GM23248 (cell line): ENCODE results near the gene DHX29. TPM values are rescaled to one million over a fixed set of nuclear protein-coding genes. Genes with fewer than 3 reads are reported as not detected.

Experiments used
- DNase-seq: peaks from one replicate; pipeline ENCODE4 v3.0.0-alpha.2; 2015
- H2AFZ ChIP-seq: fragments of 200-600 bp; sonication (generic); 2 replicates; pipeline ENCODE4 v1.6.1; 2016; ENCODE audit warnings: antibody characterized with exemption
- H3F3A ChIP-seq: fragments of 200-600 bp; sonication (generic); 2 replicates; pipeline ENCODE4 v1.6.1; 2016; ENCODE audit warnings: mild to moderate bottlenecking, antibody characterized with exemption, mixed run types; ENCODE audit not compliant: insufficient read depth
- H3K27ac ChIP-seq: fragments of 200-600 bp; sonication (generic); 2 replicates; pipeline ENCODE4 v1.5.1; 2016; ENCODE audit warnings: mild to moderate bottlenecking
- H3K27me3 ChIP-seq: fragments of 200-600 bp; sonication (generic); replicated peaks from 2 replicates; pipeline ENCODE4 v1.6.1; 2016; ENCODE audit warnings: mild to moderate bottlenecking; ENCODE audit not compliant: insufficient read depth
- H3K36me3 ChIP-seq: fragments of 200-600 bp; sonication (generic); 2 replicates; pipeline ENCODE4 v1.6.1; 2016; ENCODE audit warnings: low read depth, mild to moderate bottlenecking
- H3K4me1 ChIP-seq: fragments of 200-600 bp; sonication (generic); 2 replicates; pipeline ENCODE4 v1.6.1; 2016; ENCODE audit warnings: mild to moderate bottlenecking; ENCODE audit not compliant: insufficient read depth
- H3K4me2 ChIP-seq: fragments of 200-600 bp; sonication (generic); one replicate; pipeline ENCODE4 v1.6.1; 2016; ENCODE audit warnings: mild to moderate bottlenecking; ENCODE audit not compliant: unreplicated experiment
- H3K4me3 ChIP-seq: fragments of 200-600 bp; sonication (generic); 2 replicates; pipeline ENCODE4 v1.5.1; 2016; ENCODE audit warnings: mild to moderate bottlenecking
- H3K79me2 ChIP-seq: fragments of 200-600 bp; sonication (generic); 2 replicates; pipeline ENCODE4 v1.6.1; 2016; ENCODE audit warnings: mild to moderate bottlenecking; ENCODE audit not compliant: insufficient read depth
- H3K9ac ChIP-seq: fragments of 200-600 bp; sonication (generic); 2 replicates; pipeline ENCODE4 v1.6.1; 2016; ENCODE audit warnings: mild to moderate bottlenecking
- H3K9me2 ChIP-seq: fragments of 200-600 bp; sonication (generic); 2 replicates; pipeline ENCODE4 v1.6.1; 2016; ENCODE audit warnings: mixed run types, mild to moderate bottlenecking, moderate library complexity; ENCODE audit not compliant: insufficient read depth
- H3K9me3 ChIP-seq: fragments of 200-600 bp; sonication (generic); one replicate; pipeline ENCODE4 v1.6.1; 2017; ENCODE audit warnings: low read depth
- H4K20me1 ChIP-seq: fragments of 200-600 bp; sonication (generic); 2 replicates; pipeline ENCODE4 v1.6.0; 2016; ENCODE audit not compliant: insufficient read depth
- EZH2 ChIP-seq: fragments of 200-600 bp; sonication (generic); IDR thresholded peaks from 2 replicates; pipeline ENCODE4 v1.6.1; 2018; ENCODE audit warnings: antibody characterized with exemption, mild to moderate bottlenecking; ENCODE audit not compliant: insufficient read depth, poor library complexity, severe bottlenecking
- EZH2phosphoT487 ChIP-seq: fragments of 200-600 bp; sonication (generic); IDR thresholded peaks from 2 replicates; pipeline ENCODE4 v1.6.1; 2018; ENCODE audit warnings: antibody characterized with exemption, moderate library complexity, mild to moderate bottlenecking, low read depth; ENCODE audit not compliant: insufficient read depth
- WGBS, 2 experiments: methylation state at CpG; one replicate each; pipeline ENCODE4 v1.1.6; 2015 to 2017; ENCODE audit warnings: low lambda C conversion rate in 2 of 2, low coverage in 1 of 2; ENCODE audit errors: missing lambda C conversion rate in 2 of 2; 5-methylcytosine and 5-hydroxymethylcytosine counted together
- in situ Hi-C: fragments of 300-500 bp; cut with MboI; formaldehyde crosslinking; loops from 2 replicates; pipeline ENCODE4 v1.15.0; 2020
- polyA plus RNA-seq: library from polyadenylated mRNA; unstranded; fragments of >200 nt; fragmentation: Nextera tagmentation; extraction: Ambion mirVana; gene quantifications from 2 replicates; pipeline ENCODE4 v1.2.1, GENCODE V29; 2016
- total RNA-seq: library from RNA; depleted of rRNA; stranded (reverse); fragments of >200 nt; shearing (Covaris generic); gene quantifications from 2 replicates; pipeline ENCODE4 v1.2.3, GENCODE V29; 2014

Gene DHX29
- total and polyA plus RNA-seq, 2 experiments from 2014 or later: 35.8 to 65.6 TPM

- WGBS, 2 experiments: 97 to 98% methylated on average over 4 of the region's 4 CpGs
- no peak for DNase-seq
- Histone ChIP-seq H3K9ac (no peak overlapping the region), H3K4me2 (no peak overlapping the region), H3K79me2 (peaks cover 15% of the 10 kb centered on the region), H3K4me1 (no peaks in the 10 kb centered on the region), H3K9me3 (no peaks in the 10 kb centered on the region), H3K36me3 (peaks cover 63% of the 10 kb centered on the region), H3K27me3 (no peaks in the 10 kb centered on the region), H3F3A (peaks cover 11% of the 10 kb centered on the region; the same call in 1 of the 2 replicates), H4K20me1 (no peaks in the 10 kb centered on the region), H3K4me3 (no peak overlapping the region), H3K27ac (no peak overlapping the region), H3K9me2 (no peaks in the 10 kb centered on the region), H2AFZ (no peak overlapping the region)
- in situ Hi-C loops: loop anchor here (25.0 kb wide), 1 partner anchor 567 kb away; no protein-coding TSS in a partner anchor
- no peak for TF ChIP-seq EZH2phosphoT487
Measured at GRCh38 chr5:55345327-55345726, 37.8 kb upstream of the DHX29 start.

- peaks cover 54% of the 10 kb centered on the region for H3K36me3 ChIP-seq
- WGBS, 2 experiments: 61 to 65% methylated on average over 2 of the region's 2 CpGs
- peak; percentile 53 for DNase-seq
- no peak overlapping the region for H3K4me3 ChIP-seq
- no peaks in the 10 kb centered on the region for H3K27me3 ChIP-seq
- peaks cover 24% of the 10 kb centered on the region for H3K79me2 ChIP-seq
- in situ Hi-C loops: loop anchor here (25.0 kb wide), 1 partner anchor 568 kb away; no protein-coding TSS in a partner anchor
- H2AFZ ChIP-seq: peak overlapping the region; percentile 40; the same call in 1 of the 2 replicates
- no peak overlapping the region for H3K4me2 ChIP-seq
- peak overlapping the region; percentile 29 for H3K27ac ChIP-seq
- no peaks in the 10 kb centered on the region for H3K9me3 ChIP-seq
- H3K4me1 ChIP-seq: no peaks in the 10 kb centered on the region
- H4K20me1 ChIP-seq: no peaks in the 10 kb centered on the region
- TF ChIP-seq EZH2 (no peak), EZH2phosphoT487 (no peak)
- H3F3A ChIP-seq: peaks cover 11% of the 10 kb centered on the region; the same call in 1 of the 2 replicates
- 0 out of 2 replicates have a peak overlapping the region, but pooled peaks have one; percentile 18 for H3K9ac ChIP-seq
- H3K9me2 ChIP-seq: no peaks in the 10 kb centered on the region
Measured at GRCh38 chr5:55344392-55344992, 37.0 kb upstream of the DHX29 start.

- H3K4me1 ChIP-seq: no peaks in the 10 kb centered on the region
- H3K4me3 ChIP-seq: no peak overlapping the region
- peaks cover 48% of the 10 kb centered on the region for H3K36me3 ChIP-seq
- no peak overlapping the region for H3K9ac ChIP-seq
- no peaks in the 10 kb centered on the region for H3K9me2 ChIP-seq
- no peaks in the 10 kb centered on the region for H3K9me3 ChIP-seq
- DNase-seq: no peak
- H2AFZ ChIP-seq: 0 out of 2 replicates have a peak overlapping the region, but pooled peaks have one; percentile 40
- peak overlapping the region; percentile 29; the same call in 1 of the 2 replicates for H3K27ac ChIP-seq
- H3K27me3 ChIP-seq: no peaks in the 10 kb centered on the region
- no peaks in the 10 kb centered on the region for H4K20me1 ChIP-seq
- WGBS, 2 experiments: 90 to 96% methylated on average over 1 of the region's 1 CpG
- peaks cover 32% of the 10 kb centered on the region for H3K79me2 ChIP-seq
- no peak overlapping the region for H3K4me2 ChIP-seq
- TF ChIP-seq EZH2 (no peak), EZH2phosphoT487 (no peak)
- in situ Hi-C loops: loop anchor here (25.0 kb wide), 1 partner anchor 569 kb away; no protein-coding TSS in a partner anchor
- peaks cover 11% of the 10 kb centered on the region; the same call in 1 of the 2 replicates for H3F3A ChIP-seq
Measured at GRCh38 chr5:55343609-55344008, 36.1 kb upstream of the DHX29 start.

- Histone ChIP-seq H3F3A (peaks cover 11% of the 10 kb centered on the region; the same call in 1 of the 2 replicates), H3K4me1 (peaks cover 5% of the 10 kb centered on the region; the same call in 1 of the 2 replicates), H3K9me2 (no peaks in the 10 kb centered on the region), H3K4me3 (no peak overlapping the region), H3K36me3 (peaks cover 43% of the 10 kb centered on the region), H2AFZ (no peak overlapping the region), H3K27me3 (no peaks in the 10 kb centered on the region), H3K27ac (no peak overlapping the region), H4K20me1 (no peaks in the 10 kb centered on the region), H3K79me2 (peaks cover 38% of the 10 kb centered on the region), H3K9me3 (no peaks in the 10 kb centered on the region), H3K9ac (no peak overlapping the region), H3K4me2 (no peak overlapping the region)
- 92 to 94% methylated on average over 4 of the region's 4 CpGs for WGBS, 2 experiments
- in situ Hi-C loops: loop anchor here (25.0 kb wide), 1 partner anchor 569 kb away; no protein-coding TSS in a partner anchor
- no peak for DNase-seq
- no peak for TF ChIP-seq EZH2phosphoT487
- no peak for TF ChIP-seq EZH2
Measured at GRCh38 chr5:55343107-55343506, 35.6 kb upstream of the DHX29 start.
